SU-DHL-6 (cell line): Measurements from ENCODE around the gene FMNL3.
"Not testable (repeated sequence)": the region's sequence is repeated elsewhere in the genome, so short reads cannot be mapped to it uniquely, and the experiment has no call there.

Experiments used
- EZH2phosphoT487 ChIP-seq: fragments of 200-600 bp; sonication (generic), shearing (Covaris generic); conservative IDR thresholded peaks from 2 replicates; pipeline ENCODE4 v1.6.1; 2018; ENCODE audit warnings: mild to moderate bottlenecking, antibody characterized with exemption, low read length, moderate library complexity, mixed read lengths
- TF ChIP-seq, protein P1 (sequence below): fragments of 200-600 bp; sonication (generic); IDR thresholded peaks from one replicate; pipeline ENCODE4 v1.5.1; 2017; ENCODE audit warnings: antibody characterized with exemption, mild to moderate bottlenecking, low read length, moderate library complexity; ENCODE audit not compliant: insufficient read depth, poor library complexity, severe bottlenecking

- TF ChIP-seq, protein P1, sequence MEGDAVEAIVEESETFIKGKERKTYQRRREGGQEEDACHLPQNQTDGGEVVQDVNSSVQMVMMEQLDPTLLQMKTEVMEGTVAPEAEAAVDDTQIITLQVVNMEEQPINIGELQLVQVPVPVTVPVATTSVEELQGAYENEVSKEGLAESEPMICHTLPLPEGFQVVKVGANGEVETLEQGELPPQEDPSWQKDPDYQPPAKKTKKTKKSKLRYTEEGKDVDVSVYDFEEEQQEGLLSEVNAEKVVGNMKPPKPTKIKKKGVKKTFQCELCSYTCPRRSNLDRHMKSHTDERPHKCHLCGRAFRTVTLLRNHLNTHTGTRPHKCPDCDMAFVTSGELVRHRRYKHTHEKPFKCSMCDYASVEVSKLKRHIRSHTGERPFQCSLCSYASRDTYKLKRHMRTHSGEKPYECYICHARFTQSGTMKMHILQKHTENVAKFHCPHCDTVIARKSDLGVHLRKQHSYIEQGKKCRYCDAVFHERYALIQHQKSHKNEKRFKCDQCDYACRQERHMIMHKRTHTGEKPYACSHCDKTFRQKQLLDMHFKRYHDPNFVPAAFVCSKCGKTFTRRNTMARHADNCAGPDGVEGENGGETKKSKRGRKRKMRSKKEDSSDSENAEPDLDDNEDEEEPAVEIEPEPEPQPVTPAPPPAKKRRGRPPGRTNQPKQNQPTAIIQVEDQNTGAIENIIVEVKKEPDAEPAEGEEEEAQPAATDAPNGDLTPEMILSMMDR, result not testable (repeated sequence)
- not testable (repeated sequence) for TF ChIP-seq EZH2phosphoT487
These were observed 6.7 kb upstream of the FMNL3 start for GRCh38 chr12:49713952-49714351.
